CD4-positive, alpha-beta T cell (primary cell): Measurements from ENCODE around the gene NLRX1. TPM values are rescaled to one million over a fixed set of nuclear protein-coding genes. Genes with fewer than 3 reads are reported as not detected.
"Not testable (repeated sequence)": the region's sequence is repeated elsewhere in the genome, so short reads cannot be mapped to it uniquely, and the experiment has no call there.

Experiments
- ATAC-seq: fragments of 200-7000 bp; cut with Tn5 transposase; one replicate; pipeline ENCODE4 v1.10.0; 2022; ENCODE audit warnings: mild to moderate bottlenecking; ENCODE audit not compliant: poor library complexity
- CTCF ChIA-PET: fragments of 350-600 bp; sonication (Branson Sonifier 250); formaldehyde crosslinking; loops from one replicate; lab custom pipeline; 2021; ENCODE audit warnings: antibody characterized with exemption, inconsistent platforms; lab: Charles Lee
- POLR2A ChIA-PET: fragments of 350-600 bp; sonication (Branson Sonifier 250); formaldehyde crosslinking; loops from one replicate; lab custom pipeline; 2021; ENCODE audit warnings: antibody characterized with exemption, inconsistent platforms; lab: Charles Lee
- DNase-seq, 14 experiments: peaks; one replicate each; pipeline ENCODE4 v3.0.0-alpha.2; 2013 to 2020; ENCODE audit warnings: mixed read lengths in 2 of 14
- H3K27ac ChIP-seq, 2 donors: one replicate each; pipeline versions ENCODE4 v1.5.1 to v1.7.0; 2013; ENCODE audit warnings: low read length in 2 of 2, low read depth in 1 of 2, mild to moderate bottlenecking in 1 of 2
- H3K27me3 ChIP-seq, 2 experiments: 1 replicate in 1 of 2; 2 replicates in 1 of 2; pipeline versions ENCODE4 v1.6.1 to v1.7.0; 2013; ENCODE audit warnings: low read length in 2 of 2, control low read depth in 1 of 2, mild to moderate bottlenecking in 1 of 2, moderate library complexity in 1 of 2; ENCODE audit not compliant: insufficient read depth in 2 of 2, control insufficient read depth in 1 of 2
- H3K36me3 ChIP-seq: one replicate; pipeline ENCODE4 v1.6.1; 2013; ENCODE audit warnings: low read length, control low read depth; ENCODE audit not compliant: insufficient read depth
- H3K4me1 ChIP-seq: one replicate; pipeline ENCODE4 v1.6.1; 2013; ENCODE audit warnings: low read length, control low read depth; ENCODE audit not compliant: insufficient read depth
- H3K4me3 ChIP-seq: one replicate; pipeline ENCODE4 v1.5.1; 2013; ENCODE audit warnings: mild to moderate bottlenecking, low read length, moderate library complexity
- H3K9me3 ChIP-seq, 2 experiments: 1 replicate in 1 of 2; 2 replicates in 1 of 2; pipeline versions ENCODE4 v1.6.1 to v1.7.0; 2013; ENCODE audit warnings: low read length in 2 of 2, mild to moderate bottlenecking in 2 of 2, control low read depth in 1 of 2, moderate library complexity in 1 of 2; ENCODE audit not compliant: control insufficient read depth in 1 of 2, insufficient read depth in 1 of 2
- H3K27ac Mint-ChIP-seq: one replicate; pipeline ENCODE4 v1.8.0; 2020; ENCODE audit warnings: mixed read lengths
- H3K27me3 Mint-ChIP-seq: one replicate; pipeline ENCODE4 v1.8.0; 2021; ENCODE audit warnings: mixed read lengths
- H3K36me3 Mint-ChIP-seq: one replicate; pipeline ENCODE4 v1.8.0; 2021; ENCODE audit warnings: low read depth, mixed read lengths
- H3K4me1 Mint-ChIP-seq: one replicate; pipeline ENCODE4 v1.8.0; 2021; ENCODE audit warnings: low read depth, mixed read lengths
- H3K4me3 Mint-ChIP-seq: one replicate; pipeline ENCODE4 v1.8.0; 2020; ENCODE audit warnings: mild to moderate bottlenecking, mixed read lengths
- H3K9me3 Mint-ChIP-seq: one replicate; pipeline ENCODE4 v1.8.0; 2020; ENCODE audit warnings: mixed read lengths
- intact Hi-C, 2 experiments: fragments of 100-400 bp; cut with DNase I in 1 of 2; cut with micrococcal nuclease in 1 of 2; formaldehyde crosslinking; loops; one replicate each; pipeline versions ENCODE4 v1.15.1 to v1.9.0; 2023 to 2025; cut with DNase I, micrococcal nuclease
- total RNA-seq, 174 experiments: library from RNA in 2 of 174; stranded (reverse) in 2 of 174; gene quantifications; one replicate each; pipeline ENCODE4 v1.2.3 and lab custom pipeline; 2021 to 2026
- TF ChIP-seq, protein P1 (sequence below): fragments of 200-600 bp; IDR thresholded peaks from one replicate; pipeline ENCODE4 v1.8.0; 2022; ENCODE audit warnings: antibody characterized with exemption, mild to moderate bottlenecking

The NLRX1 gene
- total RNA-seq, 2 experiments from 2014 or later = 4.2 to 5.4 TPM

DNA sequence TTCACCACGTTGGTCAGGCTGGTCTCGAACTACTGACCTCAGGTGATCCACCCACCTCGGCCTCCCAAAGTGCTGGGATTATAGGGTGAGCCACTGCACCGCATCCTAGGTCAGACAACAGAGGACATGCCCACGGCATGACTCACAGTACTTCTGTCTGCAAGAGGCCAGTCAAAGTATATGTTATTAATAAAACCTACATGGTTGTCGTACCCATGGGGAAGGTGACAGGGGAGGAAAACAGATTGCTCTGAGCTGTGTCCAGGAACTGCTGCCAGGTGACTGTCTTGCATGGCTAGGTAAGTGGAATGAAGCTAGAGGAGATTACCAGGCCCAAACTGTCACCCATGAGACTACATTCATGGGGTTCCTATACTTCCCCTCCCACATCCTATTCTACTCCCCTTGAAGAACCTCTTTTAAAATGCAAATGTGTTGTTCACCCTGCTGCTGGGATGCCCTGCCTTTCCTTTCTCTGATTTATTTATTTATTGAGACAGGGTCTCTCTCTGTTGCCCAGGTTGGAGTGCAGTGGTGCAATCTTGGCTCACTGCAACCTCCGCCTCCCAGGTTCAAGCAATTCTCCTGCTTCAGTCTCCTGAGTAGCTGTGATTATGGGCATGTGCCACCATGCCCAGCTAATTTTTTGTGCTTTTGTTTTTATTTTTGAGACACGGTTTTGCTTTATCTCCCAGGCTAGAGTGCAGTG, 2.0 kb upstream of the NLRX1 start:
- H3K9me3 ChIP-seq = no peaks in the 10 kb centered on the region
- peaks cover 6% of the 10 kb centered on the region for H3K4me1 Mint-ChIP-seq
- H3K4me3 ChIP-seq = no peak overlapping the region
- H3K27me3 ChIP-seq = no peaks in the 10 kb centered on the region
- H3K9me3 Mint-ChIP-seq = no peaks in the 10 kb centered on the region
- no peak overlapping the region for H3K27ac Mint-ChIP-seq
- ChIA-PET CTCF (no interaction called here), POLR2A (no interaction called here)
- TF ChIP-seq, protein P1, sequence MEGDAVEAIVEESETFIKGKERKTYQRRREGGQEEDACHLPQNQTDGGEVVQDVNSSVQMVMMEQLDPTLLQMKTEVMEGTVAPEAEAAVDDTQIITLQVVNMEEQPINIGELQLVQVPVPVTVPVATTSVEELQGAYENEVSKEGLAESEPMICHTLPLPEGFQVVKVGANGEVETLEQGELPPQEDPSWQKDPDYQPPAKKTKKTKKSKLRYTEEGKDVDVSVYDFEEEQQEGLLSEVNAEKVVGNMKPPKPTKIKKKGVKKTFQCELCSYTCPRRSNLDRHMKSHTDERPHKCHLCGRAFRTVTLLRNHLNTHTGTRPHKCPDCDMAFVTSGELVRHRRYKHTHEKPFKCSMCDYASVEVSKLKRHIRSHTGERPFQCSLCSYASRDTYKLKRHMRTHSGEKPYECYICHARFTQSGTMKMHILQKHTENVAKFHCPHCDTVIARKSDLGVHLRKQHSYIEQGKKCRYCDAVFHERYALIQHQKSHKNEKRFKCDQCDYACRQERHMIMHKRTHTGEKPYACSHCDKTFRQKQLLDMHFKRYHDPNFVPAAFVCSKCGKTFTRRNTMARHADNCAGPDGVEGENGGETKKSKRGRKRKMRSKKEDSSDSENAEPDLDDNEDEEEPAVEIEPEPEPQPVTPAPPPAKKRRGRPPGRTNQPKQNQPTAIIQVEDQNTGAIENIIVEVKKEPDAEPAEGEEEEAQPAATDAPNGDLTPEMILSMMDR = no peak
- no peaks in the 10 kb centered on the region for H3K36me3 ChIP-seq
- DNase-seq (no peak), ATAC-seq (no peak)
- intact Hi-C loops = loop anchor here in 1 of 2 experiments (5.0 kb wide), 1 partner anchor 44 kb away; the partner anchor contains the start of gene HINFP
- no peaks in the 10 kb centered on the region for H3K36me3 Mint-ChIP-seq
- H3K27ac ChIP-seq = no peak overlapping the region
- peaks cover 15% of the 10 kb centered on the region for H3K4me1 ChIP-seq
- H3K4me3 Mint-ChIP-seq = peak overlapping the region; percentile 30
- no peaks in the 10 kb centered on the region for H3K27me3 Mint-ChIP-seq

DNA sequence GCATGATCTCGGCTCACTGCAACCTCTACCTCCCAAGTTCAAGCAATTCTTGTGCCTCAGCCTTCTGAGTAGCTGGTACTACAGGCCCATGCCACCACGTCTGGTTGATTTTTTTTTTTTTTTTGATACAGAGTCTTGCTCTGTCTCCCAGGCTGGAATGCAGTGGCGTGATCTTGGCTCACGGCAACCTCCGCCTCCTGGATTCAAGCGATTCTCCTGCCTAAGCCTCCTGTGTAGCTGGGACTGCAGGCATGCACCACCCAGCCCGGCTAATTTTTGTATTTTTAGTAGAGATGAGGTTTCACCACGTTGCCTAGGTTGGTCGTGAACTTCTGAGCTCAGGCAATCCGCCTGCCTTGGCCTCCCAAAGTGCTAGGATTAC, 1.5 kb upstream of the NLRX1 start:
- H3K36me3 Mint-ChIP-seq, POLR2A ChIA-PET, H3K27me3 Mint-ChIP-seq, H3K36me3 ChIP-seq, H3K27ac ChIP-seq, CTCF ChIA-PET, H3K9me3 Mint-ChIP-seq, H3K27me3 ChIP-seq, H3K4me3 Mint-ChIP-seq, ATAC-seq, DNase-seq, H3K4me3 ChIP-seq, H3K4me1 Mint-ChIP-seq, H3K9me3 ChIP-seq, H3K27ac Mint-ChIP-seq: not testable (repeated sequence)
- intact Hi-C loops = loop anchor here in 1 of 2 experiments (5.0 kb wide), 1 partner anchor 45 kb away; the partner anchor contains the start of gene HINFP
- peaks cover 15% of the 10 kb centered on the region for H3K4me1 ChIP-seq

DNA sequence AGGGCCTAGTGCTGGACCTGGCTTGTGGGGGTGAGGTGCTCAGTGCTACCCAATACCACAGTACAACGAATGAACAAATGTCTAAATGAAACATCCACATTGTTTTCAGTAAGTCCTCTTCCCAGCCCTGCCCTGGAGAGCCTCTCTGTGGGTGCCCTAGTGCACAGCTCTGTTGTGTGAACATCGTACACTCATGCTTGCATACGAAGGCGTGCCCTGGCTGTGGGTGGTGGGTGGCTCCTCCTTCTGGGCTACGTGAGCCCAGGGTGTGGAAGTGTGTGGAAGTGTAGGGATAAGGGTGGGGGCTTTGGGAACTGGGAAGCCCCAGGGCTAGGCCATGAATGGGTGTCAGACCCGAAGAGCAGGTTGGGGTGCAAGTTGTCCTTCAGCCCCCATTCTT, 592 bp upstream of the NLRX1 start:
- no peak for DNase-seq
- H3K36me3 Mint-ChIP-seq = peaks cover under 1% of the 10 kb centered on the region
- H3K27me3 Mint-ChIP-seq = no peaks in the 10 kb centered on the region
- Histone ChIP-seq H3K27ac (peak overlapping the region in 1 of 2 donors; percentile 36), H3K36me3 (no peaks in the 10 kb centered on the region), H3K27me3 (no peaks in the 10 kb centered on the region), H3K4me3 (no peak overlapping the region), H3K9me3 (no peaks in the 10 kb centered on the region), H3K4me1 (peaks cover 15% of the 10 kb centered on the region)
- peaks cover 6% of the 10 kb centered on the region for H3K4me1 Mint-ChIP-seq
- ChIA-PET POLR2A (no interaction called here), CTCF (interaction anchor here (1.3 kb wide), 1 partner anchor 101 kb away, joined by 3 read pairs; the partner anchor contains the start of gene VPS11)
- TF ChIP-seq, protein P1 = no peak
- H3K9me3 Mint-ChIP-seq = no peaks in the 10 kb centered on the region
- intact Hi-C loops = loop anchor here (1.0 to 5.0 kb wide), 4 partner anchors 29 to 155 kb away; partner anchors contain the start of gene HINFP (in 1 of the 2)
- peak overlapping the region; percentile 86 for H3K4me3 Mint-ChIP-seq
- H3K27ac Mint-ChIP-seq = peak overlapping the region; percentile 82
- ATAC-seq = no peak
